HepG2 (cell line): Measurements from ENCODE around the gene UTS2R. TPM values are rescaled to one million over a fixed set of nuclear protein-coding genes. Genes with fewer than 3 reads are reported as not detected.

Source experiments
- ARHGAP35 ChIP-seq: sonication (generic); formaldehyde crosslinking; IDR thresholded peaks from 2 replicates; pipeline ENCODE4 v1.9.0; 2022; ENCODE audit warnings: mild to moderate bottlenecking, inconsistent platforms, moderate library complexity, missing genetic modification reagents, borderline replicate concordance
- BCLAF1 ChIP-seq: fragments of 450-650 bp; IDR thresholded peaks from 2 replicates; pipeline ENCODE4 v1.6.1; 2017; ENCODE audit warnings: mild to moderate bottlenecking
- EEA1 ChIP-seq: sonication (generic); formaldehyde crosslinking; IDR thresholded peaks from 2 replicates; pipeline ENCODE4 v1.5.1; 2020; ENCODE audit warnings: mild to moderate bottlenecking, missing genetic modification reagents, borderline replicate concordance
- HNF1A ChIP-seq, 2 experiments: sonication (generic) in 1 of 2; formaldehyde crosslinking in 1 of 2; IDR thresholded peaks; 2 replicates each; pipeline versions ENCODE4 v1.4.0 to v1.6.1; 2016 to 2020; ENCODE audit warnings: borderline replicate concordance in 1 of 2, low read depth in 1 of 2, mild to moderate bottlenecking in 1 of 2, missing genetic modification reagents in 1 of 2
- MIXL1 ChIP-seq: IDR thresholded peaks from 2 replicates; pipeline ENCODE4 v1.6.1; 2016
- MYNN ChIP-seq: sonication (generic); formaldehyde crosslinking; IDR thresholded peaks from 2 replicates; pipeline ENCODE4 v1.4.0; 2020; ENCODE audit warnings: mild to moderate bottlenecking, low read depth, missing genetic modification reagents
- NR0B2 ChIP-seq: sonication (generic); formaldehyde crosslinking; IDR thresholded peaks from 2 replicates; pipeline ENCODE4 v1.4.0; 2020; ENCODE audit warnings: mild to moderate bottlenecking, missing genetic modification reagents
- SRSF1 ChIP-seq: fragments of 200-400 bp; formaldehyde crosslinking; optimal IDR thresholded peaks from 2 replicates; pipeline ENCODE3; 2017; ENCODE audit warnings: mild to moderate bottlenecking, low read depth, low read length, moderate library complexity
- TCF7 ChIP-seq: sonication (generic); IDR thresholded peaks from 2 replicates; pipeline ENCODE4 v1.6.1; 2016; ENCODE audit warnings: antibody characterized with exemption, low read depth
- XBP1 ChIP-seq: sonication (generic); formaldehyde crosslinking; IDR thresholded peaks from 2 replicates; pipeline ENCODE4 v1.5.0; 2020; ENCODE audit warnings: missing genetic modification reagents
- ZFY ChIP-seq: sonication (generic); formaldehyde crosslinking; IDR thresholded peaks from 2 replicates; pipeline ENCODE4 v1.4.0; 2020; ENCODE audit warnings: missing genetic modification reagents
- ZNF567 ChIP-seq: sonication (generic); formaldehyde crosslinking; IDR thresholded peaks from 2 replicates; pipeline ENCODE4 v1.8.1; 2023; ENCODE audit warnings: mild to moderate bottlenecking, missing genetic modification reagents, borderline replicate concordance
- ZNF607 ChIP-seq: sonication (generic); formaldehyde crosslinking; IDR thresholded peaks from 2 replicates; pipeline ENCODE4 v1.5.1; 2020; ENCODE audit warnings: missing genetic modification reagents, mild to moderate bottlenecking, borderline replicate concordance
- polyA plus RNA-seq, 8 experiments: library from polyadenylated mRNA; depleted of rRNA in 3 of 8; stranded (reverse) in 7 of 8; unstranded in 1 of 8; fragments of >200 nt; fragmentation: Illumina TruSeq in 4 of 8; extraction: Trizol in 4 of 8; gene quantifications; 2 replicates each; pipeline versions ENCODE4 v1.2.1 to v1.2.3, GENCODE V29; 2011 to 2016; ENCODE audit warnings: low read depth in 4 of 8, missing spikeins in 1 of 8, mixed read lengths in 1 of 8; ENCODE audit not compliant: insufficient read depth in 1 of 8
- total RNA-seq, 5 experiments: library from RNA; depleted of rRNA; stranded (reverse); fragments of >200 nt; fragmentation: Illumina TruSeq; extraction: Trizol; gene quantifications; 2 replicates each; pipeline ENCODE4 v1.2.3, GENCODE V29; 2016; ENCODE audit warnings: low read depth in 1 of 5
- TF ChIP-seq, protein P1 (sequence below): sonication (generic); formaldehyde crosslinking; conservative IDR thresholded peaks from 2 replicates; pipeline ENCODE4 v1.8.0; 2022; ENCODE audit warnings: missing genetic modification reagents
- TF ChIP-seq, protein P2 (sequence below): sonication (generic); formaldehyde crosslinking; IDR thresholded peaks from 2 replicates; pipeline ENCODE4 v1.4.0; 2020; ENCODE audit warnings: missing genetic modification reagents, low read depth, mild to moderate bottlenecking, borderline replicate concordance

UTS2R gene
- total and polyA plus RNA-seq, 2 of the 13 experiments (the other 11 are each of a cell fraction or from before 2014, with no cell fraction given): 0.13 to 0.15 TPM

GRCh38 chr17:82328141-82328993 lies 43.2 kb upstream of the UTS2R start (continued):
- TF ChIP-seq HNF1A (IDR thresholded peaks at IDR 0.05; ENCODE audit: low read depth): no peak; the same call in 1 of the 2 replicates
- TF ChIP-seq HNF1A (CRISPR knock-in tag; IDR thresholded peaks at IDR 0.05; ENCODE audit: borderline replicate concordance): peak; percentile 79; the same call in 1 of the 2 replicates
- peak; percentile 95 for TF ChIP-seq ZNF607 (CRISPR knock-in tag)
- TF ChIP-seq ZFY (CRISPR knock-in tag): peak; percentile 86
- TF ChIP-seq BCLAF1: no peak
- no peak for TF ChIP-seq NR0B2
- TF ChIP-seq MYNN (CRISPR knock-in tag): no peak
- no peak for TF ChIP-seq TCF7
- TF ChIP-seq ARHGAP35 (CRISPR knock-in tag): peak; percentile 55
- no peak for TF ChIP-seq ZNF567 (CRISPR knock-in tag)
- peak; percentile 82 for TF ChIP-seq SRSF1
- peak; percentile 49; the same call in 1 of the 2 replicates for TF ChIP-seq MIXL1
- 0 out of 2 replicates have a peak, but pooled peaks have one; percentile 70 for TF ChIP-seq EEA1 (CRISPR knock-in tag)
- TF ChIP-seq, protein P1, sequence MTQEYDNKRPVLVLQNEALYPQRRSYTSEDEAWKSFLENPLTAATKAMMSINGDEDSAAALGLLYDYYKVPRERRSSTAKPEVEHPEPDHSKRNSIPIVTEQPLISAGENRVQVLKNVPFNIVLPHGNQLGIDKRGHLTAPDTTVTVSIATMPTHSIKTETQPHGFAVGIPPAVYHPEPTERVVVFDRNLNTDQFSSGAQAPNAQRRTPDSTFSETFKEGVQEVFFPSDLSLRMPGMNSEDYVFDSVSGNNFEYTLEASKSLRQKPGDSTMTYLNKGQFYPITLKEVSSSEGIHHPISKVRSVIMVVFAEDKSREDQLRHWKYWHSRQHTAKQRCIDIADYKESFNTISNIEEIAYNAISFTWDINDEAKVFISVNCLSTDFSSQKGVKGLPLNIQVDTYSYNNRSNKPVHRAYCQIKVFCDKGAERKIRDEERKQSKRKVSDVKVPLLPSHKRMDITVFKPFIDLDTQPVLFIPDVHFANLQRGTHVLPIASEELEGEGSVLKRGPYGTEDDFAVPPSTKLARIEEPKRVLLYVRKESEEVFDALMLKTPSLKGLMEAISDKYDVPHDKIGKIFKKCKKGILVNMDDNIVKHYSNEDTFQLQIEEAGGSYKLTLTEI (CRISPR knock-in tag): no peak
- no peak for TF ChIP-seq XBP1 (CRISPR knock-in tag)
- TF ChIP-seq, protein P2, sequence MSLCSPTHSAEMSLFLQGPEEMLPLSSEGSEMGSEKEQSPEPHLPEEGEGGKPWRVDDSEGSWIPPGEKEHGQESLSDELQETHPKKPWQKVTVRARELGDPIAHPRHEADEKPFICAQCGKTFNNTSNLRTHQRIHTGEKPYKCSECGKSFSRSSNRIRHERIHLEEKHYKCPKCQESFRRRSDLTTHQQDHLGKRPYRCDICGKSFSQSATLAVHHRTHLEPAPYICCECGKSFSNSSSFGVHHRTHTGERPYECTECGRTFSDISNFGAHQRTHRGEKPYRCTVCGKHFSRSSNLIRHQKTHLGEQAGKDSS (CRISPR knock-in tag): peak; percentile 96
